Measurements from ENCODE around the gene DNAJB9. TPM values are rescaled to one million over a fixed set of nuclear protein-coding genes. Genes with fewer than 3 reads are reported as not detected.
A peak's percentile ranks its signal among the peaks of the same experiment; 100 is the strongest.

Gene DNAJB9
- total and polyA plus RNA-seq, 2 of the 13 experiments (the other 11 are each of a cell fraction or from before 2014, with no cell fraction given), result 8.6 to 16.4 TPM

DNA sequence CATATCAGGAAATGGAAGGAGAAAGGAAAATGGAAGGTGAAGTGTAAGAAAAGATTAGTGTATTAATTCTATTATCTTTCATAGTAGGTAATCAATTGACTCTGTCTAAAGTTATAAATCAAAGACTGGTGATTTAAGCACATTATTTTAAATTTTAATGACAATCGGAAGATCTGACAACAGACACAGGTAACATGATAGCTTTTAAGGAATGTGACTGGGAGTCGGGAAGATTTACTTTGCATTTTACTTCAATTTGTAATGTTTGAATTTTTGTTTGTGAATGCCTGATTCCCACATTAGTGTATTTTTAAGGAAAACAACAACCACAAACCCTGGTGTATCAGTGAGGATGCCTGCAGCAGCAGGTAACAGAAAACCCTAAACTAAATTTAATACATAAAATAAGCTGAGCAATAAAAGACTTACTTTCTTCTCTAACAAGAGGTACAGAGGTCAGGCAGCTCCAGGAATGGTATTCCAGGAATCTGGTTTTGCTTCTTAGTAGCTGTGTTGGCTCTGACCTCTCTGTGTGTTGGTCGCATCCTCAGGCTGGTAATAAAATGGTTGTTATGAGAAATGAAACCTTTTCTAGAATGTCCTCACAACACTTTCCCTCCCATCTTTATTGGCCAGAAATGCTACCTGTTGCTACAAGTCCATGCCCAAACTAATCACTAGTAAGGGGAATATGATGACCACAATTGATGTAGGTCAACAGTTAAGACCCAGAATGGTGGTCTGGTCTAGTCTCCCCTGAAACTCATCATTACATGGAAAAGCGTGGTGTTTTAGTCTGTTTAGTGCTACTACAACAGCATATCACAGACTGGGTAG, 12.2 kb downstream of the DNAJB9 start (continued):
- TF ChIP-seq, protein P1, sequence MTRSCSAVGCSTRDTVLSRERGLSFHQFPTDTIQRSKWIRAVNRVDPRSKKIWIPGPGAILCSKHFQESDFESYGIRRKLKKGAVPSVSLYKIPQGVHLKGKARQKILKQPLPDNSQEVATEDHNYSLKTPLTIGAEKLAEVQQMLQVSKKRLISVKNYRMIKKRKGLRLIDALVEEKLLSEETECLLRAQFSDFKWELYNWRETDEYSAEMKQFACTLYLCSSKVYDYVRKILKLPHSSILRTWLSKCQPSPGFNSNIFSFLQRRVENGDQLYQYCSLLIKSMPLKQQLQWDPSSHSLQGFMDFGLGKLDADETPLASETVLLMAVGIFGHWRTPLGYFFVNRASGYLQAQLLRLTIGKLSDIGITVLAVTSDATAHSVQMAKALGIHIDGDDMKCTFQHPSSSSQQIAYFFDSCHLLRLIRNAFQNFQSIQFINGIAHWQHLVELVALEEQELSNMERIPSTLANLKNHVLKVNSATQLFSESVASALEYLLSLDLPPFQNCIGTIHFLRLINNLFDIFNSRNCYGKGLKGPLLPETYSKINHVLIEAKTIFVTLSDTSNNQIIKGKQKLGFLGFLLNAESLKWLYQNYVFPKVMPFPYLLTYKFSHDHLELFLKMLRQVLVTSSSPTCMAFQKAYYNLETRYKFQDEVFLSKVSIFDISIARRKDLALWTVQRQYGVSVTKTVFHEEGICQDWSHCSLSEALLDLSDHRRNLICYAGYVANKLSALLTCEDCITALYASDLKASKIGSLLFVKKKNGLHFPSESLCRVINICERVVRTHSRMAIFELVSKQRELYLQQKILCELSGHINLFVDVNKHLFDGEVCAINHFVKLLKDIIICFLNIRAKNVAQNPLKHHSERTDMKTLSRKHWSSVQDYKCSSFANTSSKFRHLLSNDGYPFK (CRISPR knock-in tag; IDR thresholded peaks at IDR 0.05; ENCODE audit: borderline replicate concordance), result no peak
- TF ChIP-seq YY1 (IDR thresholded peaks at IDR 0.05; ENCODE audit: insufficient read depth, insufficient replicate concordance, low read depth, low read length) (no peak), HNRNPLL (IDR thresholded peaks at IDR 0.05; ENCODE audit: low read depth, low read length, poor library complexity, severe bottlenecking) (no peak), BCL6 (CRISPR knock-in tag; IDR thresholded peaks at IDR 0.05) (peak; percentile 95), TOE1 (CRISPR knock-in tag; IDR thresholded peaks at IDR 0.05) (no peak), ZNF75D (CRISPR knock-in tag; IDR thresholded peaks at IDR 0.05; ENCODE audit: borderline replicate concordance) (no peak), HNF4G (IDR thresholded peaks at IDR 0.05; ENCODE audit: borderline replicate concordance, low read depth, low read length) (0 out of 2 replicates have a peak, but pooled peaks have one; percentile 28), HNF4G (CRISPR knock-in tag; IDR thresholded peaks at IDR 0.05; ENCODE audit: borderline replicate concordance, low read depth) (no peak), ZBTB8A (CRISPR knock-in tag; IDR thresholded peaks at IDR 0.05; ENCODE audit: borderline replicate concordance, low read depth) (no peak), EEA1 (CRISPR knock-in tag; IDR thresholded peaks at IDR 0.05; ENCODE audit: borderline replicate concordance) (no peak), ZNF343 (CRISPR knock-in tag; IDR thresholded peaks at IDR 0.05) (no peak), FOXM1 (CRISPR knock-in tag; IDR thresholded peaks at IDR 0.05) (no peak)
- TF ChIP-seq, protein P2, sequence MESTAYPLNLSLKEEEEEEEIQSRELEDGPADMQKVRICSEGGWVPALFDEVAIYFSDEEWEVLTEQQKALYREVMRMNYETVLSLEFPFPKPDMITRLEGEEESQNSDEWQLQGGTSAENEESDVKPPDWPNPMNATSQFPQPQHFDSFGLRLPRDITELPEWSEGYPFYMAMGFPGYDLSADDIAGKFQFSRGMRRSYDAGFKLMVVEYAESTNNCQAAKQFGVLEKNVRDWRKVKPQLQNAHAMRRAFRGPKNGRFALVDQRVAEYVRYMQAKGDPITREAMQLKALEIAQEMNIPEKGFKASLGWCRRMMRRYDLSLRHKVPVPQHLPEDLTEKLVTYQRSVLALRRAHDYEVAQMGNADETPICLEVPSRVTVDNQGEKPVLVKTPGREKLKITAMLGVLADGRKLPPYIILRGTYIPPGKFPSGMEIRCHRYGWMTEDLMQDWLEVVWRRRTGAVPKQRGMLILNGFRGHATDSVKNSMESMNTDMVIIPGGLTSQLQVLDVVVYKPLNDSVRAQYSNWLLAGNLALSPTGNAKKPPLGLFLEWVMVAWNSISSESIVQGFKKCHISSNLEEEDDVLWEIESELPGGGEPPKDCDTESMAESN (CRISPR knock-in tag; conservative IDR thresholded peaks at IDR 0.05), result no peak
- TF ChIP-seq, protein P3, sequence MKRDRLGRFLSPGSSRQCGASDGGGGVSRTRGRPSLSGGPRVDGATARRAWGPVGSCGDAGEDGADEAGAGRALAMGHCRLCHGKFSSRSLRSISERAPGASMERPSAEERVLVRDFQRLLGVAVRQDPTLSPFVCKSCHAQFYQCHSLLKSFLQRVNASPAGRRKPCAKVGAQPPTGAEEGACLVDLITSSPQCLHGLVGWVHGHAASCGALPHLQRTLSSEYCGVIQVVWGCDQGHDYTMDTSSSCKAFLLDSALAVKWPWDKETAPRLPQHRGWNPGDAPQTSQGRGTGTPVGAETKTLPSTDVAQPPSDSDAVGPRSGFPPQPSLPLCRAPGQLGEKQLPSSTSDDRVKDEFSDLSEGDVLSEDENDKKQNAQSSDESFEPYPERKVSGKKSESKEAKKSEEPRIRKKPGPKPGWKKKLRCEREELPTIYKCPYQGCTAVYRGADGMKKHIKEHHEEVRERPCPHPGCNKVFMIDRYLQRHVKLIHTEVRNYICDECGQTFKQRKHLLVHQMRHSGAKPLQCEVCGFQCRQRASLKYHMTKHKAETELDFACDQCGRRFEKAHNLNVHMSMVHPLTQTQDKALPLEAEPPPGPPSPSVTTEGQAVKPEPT (CRISPR knock-in tag; IDR thresholded peaks at IDR 0.05; ENCODE audit: low read depth), result no peak
- TF ChIP-seq, protein P4, sequence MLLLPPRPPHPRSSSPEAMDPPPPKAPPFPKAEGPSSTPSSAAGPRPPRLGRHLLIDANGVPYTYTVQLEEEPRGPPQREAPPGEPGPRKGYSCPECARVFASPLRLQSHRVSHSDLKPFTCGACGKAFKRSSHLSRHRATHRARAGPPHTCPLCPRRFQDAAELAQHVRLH (CRISPR knock-in tag; IDR thresholded peaks at IDR 0.05; ENCODE audit: borderline replicate concordance, low read depth), result no peak
- TF ChIP-seq, protein P5, sequence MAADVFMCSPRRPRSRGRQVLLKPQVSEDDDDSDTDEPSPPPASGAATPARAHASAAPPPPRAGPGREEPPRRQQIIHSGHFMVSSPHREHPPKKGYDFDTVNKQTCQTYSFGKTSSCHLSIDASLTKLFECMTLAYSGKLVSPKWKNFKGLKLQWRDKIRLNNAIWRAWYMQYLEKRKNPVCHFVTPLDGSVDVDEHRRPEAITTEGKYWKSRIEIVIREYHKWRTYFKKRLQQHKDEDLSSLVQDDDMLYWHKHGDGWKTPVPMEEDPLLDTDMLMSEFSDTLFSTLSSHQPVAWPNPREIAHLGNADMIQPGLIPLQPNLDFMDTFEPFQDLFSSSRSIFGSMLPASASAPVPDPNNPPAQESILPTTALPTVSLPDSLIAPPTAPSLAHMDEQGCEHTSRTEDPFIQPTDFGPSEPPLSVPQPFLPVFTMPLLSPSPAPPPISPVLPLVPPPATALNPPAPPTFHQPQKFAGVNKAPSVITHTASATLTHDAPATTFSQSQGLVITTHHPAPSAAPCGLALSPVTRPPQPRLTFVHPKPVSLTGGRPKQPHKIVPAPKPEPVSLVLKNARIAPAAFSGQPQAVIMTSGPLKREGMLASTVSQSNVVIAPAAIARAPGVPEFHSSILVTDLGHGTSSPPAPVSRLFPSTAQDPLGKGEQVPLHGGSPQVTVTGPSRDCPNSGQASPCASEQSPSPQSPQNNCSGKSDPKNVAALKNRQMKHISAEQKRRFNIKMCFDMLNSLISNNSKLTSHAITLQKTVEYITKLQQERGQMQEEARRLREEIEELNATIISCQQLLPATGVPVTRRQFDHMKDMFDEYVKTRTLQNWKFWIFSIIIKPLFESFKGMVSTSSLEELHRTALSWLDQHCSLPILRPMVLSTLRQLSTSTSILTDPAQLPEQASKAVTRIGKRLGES (CRISPR knock-in tag; IDR thresholded peaks at IDR 0.05; ENCODE audit: borderline replicate concordance), result no peak
